ENCODE measurements around the gene STT3A.

DNA sequence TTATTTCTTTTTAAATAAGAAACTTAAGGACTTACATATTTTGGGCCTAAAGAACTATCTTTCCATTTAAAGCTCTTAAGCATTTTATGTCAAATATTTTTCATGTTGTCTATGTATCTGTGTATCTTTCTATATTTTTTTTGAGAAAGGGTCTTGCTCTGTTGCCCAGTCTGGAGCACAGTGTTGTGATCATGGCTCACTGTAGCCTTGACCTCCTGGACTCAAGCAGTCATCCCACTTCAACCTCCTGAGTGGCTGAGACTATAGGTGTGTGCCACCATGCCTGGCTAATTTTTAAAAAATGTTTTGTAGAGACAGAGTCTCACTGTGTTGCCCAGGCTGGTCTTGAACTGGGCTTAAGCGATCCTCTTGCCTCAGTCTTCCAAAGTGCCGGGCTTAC, 8.0 kb downstream of the STT3A start:
- TF ChIP-seq CTCF (IDR thresholded peaks at IDR 0.05; ENCODE audit: insufficient read depth, low read length, poor library complexity, severe bottlenecking), result no peak
- TF ChIP-seq EZH2phosphoT487 (conservative IDR thresholded peaks at IDR 0.05; ENCODE audit: low read length), result no peak
